Activated T-helper 1 cell treated with anti-CD3 and anti-CD28 coated beads, Interleukin-2, amount 50 U/mL, for 16 hours (primary cell): ENCODE results near the gene SMIM11.
"Not testable (repeated sequence)": the region's sequence is repeated elsewhere in the genome, so short reads cannot be mapped to it uniquely, and the experiment has no call there.

Experiments
- DNase-seq, 2 donors: peaks; one replicate each; pipeline ENCODE4 v3.0.0-alpha.2; 2020; ENCODE audit warnings: low read depth in 1 of 2, low spot score in 1 of 2

The SMIM11 gene

DNA sequence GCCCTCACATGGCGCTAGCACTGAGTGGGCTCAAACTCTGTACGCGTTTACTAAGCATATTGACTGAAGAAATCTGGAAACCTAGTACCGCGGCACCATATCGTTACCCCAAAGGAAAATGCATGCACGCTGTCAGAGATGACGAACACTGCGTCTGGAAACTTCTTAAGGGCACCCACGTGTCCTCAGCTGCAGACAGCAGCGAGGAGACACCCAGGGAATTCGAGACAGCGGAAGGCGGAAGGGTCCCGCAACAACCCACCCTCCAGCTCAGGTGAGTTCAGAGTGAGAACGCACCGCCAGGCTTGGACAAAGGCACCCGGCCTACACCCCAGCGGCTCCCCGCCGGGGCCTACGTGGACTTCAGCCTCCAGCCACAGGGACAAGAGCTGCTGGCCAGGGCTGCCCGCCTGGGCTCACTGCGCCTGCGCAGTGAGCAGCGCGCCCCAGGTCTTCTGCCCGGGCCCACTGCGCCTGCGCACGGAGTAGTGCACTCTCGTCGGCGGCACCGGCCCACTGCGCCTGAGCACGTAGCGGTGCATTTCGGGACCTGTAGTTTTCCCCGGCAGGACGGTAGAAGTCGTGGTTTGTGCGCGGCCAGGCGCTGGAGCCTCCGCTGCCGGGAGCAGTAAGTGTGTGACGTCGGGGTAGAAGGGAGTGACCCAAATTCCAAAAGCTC, at the start of gene SMIM11:
SMIM11 (plus strand) TSS at position 568 of the 679 bp plus-strand sequence. CDS start 3,998 bp downstream, outside the sequence.
- not testable (repeated sequence) for DNase-seq

DNA sequence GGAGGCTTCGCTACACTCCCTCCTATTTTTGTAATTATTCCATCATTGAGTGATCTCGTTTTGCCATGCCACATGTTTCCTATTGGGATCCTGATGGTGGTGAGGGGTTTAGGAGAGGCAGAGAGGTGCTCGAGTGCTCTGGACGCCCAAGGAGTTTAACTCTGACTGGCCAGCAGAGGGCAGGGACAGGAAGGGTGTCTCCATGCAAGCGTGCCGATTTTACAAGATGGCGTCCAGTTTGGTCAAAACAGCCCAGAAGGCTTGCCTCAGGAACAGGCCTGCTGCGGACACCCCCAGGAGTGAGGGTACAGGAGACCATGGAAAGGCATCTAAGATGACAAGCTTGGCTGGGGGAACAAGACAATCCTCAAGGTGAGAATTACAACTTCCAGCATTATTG, 45.3 kb upstream of the SMIM11 start:
- no peak for DNase-seq

DNA sequence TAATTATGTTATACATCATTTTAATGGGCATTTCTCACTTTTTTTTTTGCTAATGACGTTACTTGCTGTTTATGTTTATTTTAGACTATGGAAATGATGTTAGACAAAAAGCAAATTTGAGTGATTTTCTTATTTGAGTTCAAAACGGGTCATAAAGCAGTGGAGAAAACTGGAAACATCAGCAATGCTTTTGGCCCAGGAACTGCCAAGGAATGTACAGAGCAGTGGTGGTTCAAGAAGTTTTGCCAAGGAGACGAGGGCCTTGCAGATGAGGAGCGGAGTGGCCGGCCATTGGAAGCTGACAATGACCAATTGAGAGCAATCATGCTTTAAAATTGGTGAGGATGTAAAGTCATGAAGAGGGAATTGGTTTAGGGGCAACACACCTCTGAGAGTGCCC, 43.6 kb upstream of the SMIM11 start:
- no peak for DNase-seq

DNA sequence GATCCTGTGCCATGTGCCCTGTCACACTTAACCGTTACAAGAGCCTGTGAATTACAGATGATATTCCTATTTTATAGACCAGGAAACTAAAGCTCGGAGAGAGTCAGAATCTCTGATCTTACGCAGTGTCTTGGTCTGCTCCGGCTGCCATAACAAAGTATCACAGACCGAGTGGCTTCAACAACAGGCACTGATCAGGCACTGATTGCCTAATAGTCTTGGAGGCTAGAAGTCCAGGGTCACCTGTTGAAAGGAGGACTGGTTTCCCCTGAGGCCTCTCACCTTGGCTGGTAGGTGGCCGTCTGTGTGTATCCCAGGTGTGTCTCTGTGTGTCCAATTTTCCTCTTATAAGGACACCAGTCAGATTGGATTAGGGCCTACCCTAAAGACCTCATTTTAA, 43.0 kb upstream of the SMIM11 start:
- no peak for DNase-seq

DNA sequence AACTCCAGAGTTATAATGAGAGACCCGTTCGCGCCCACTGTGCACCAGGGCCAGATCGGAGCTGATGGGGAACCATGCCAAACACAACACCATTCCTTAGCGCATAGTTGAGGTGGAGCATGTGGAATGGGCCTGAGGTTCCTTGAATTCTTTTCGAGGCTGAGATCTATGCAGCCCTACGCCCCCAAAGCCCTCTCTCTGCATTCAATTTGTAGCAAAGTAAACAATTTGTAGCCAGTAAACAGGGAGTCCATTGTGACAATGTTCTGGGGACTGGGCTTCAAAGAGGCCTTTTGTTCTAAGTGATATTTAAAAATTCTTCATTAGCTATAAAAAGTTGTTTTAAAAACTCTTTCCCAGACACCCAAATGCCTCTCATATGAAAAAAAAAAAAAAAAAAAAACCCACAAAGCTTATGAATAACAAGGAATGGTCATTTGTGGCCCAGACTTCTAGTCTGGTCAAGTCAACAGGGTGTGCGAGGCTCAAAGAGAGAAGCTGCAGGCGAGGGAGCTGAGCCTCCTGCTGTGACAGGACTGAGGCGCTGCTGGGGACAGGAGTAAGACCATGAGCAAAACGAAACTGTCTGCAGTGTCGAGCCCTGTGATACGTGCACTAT, 42.1 kb upstream of the SMIM11 start:
- DNase-seq, result no peak

DNA sequence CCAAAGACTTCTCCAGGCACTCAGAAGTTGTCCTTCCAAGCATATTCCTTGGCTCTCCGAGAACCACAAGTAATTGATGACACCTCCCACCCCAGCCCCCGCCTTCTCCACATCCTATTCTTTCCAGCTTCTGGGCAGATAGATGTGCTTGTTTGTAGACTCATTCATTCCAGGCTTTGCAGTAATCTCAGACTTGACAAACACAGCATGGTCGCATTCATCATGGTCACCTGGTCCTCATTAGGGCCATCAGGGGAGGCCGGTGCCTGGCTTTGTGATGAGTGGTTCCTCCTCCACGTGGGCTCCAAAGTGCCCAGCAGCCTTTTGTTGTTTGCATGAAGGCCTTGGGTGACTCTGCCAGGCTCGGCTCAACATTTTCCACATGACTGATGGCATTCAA, 40.0 kb upstream of the SMIM11 start:
- no peak for DNase-seq

DNA sequence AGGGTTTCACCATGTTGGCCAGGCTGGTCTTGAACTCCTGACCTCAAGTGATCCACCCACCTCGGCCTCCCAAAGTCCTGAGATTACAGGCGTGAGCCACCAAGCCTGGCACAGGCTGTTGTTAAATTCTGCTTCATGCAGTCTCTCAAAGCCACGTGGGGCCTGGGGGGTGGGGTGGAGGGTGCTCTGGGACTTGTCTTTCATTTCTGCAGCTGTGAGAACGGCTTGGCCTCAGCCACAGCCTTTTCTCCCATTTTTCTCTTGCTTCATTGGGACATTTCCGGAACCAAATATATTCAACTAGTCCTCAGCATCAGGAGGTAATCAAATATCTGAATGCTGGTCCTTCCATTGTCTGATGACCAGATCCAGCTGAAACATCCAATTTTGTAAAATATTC, 39.1 kb upstream of the SMIM11 start:
- no peak for DNase-seq

- no peak for DNase-seq
These were observed 38.4 kb upstream of the SMIM11 start for GRCh38 chr21:34336756-34337391.

GRCh38 chr21:34337741-34338140, 37.6 kb upstream of the SMIM11 start:
- no peak for DNase-seq

DNA sequence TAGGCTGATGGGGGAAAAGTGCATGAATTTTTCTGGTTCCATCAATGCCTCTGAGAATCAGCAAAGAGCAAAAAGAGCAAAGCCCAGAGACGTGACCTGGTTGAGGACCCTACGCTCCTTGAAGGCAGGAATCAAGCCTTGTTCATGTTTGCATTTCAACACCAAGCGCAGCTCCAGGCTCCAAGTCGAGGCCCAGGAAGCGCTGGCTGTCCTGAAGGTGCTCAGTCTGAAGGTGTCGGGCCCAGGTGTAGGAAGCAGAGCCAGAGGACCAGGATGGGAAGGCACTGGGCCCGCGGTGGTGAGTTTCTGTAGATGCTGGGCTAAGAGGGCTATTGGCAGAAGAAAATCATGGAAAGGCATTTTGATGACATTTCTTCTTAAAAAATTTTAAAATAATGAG, 37.1 kb upstream of the SMIM11 start:
- no peak for DNase-seq

- DNase-seq, result no peak
These were observed 35.2 kb upstream of the SMIM11 start for GRCh38 chr21:34340061-34340460.

GRCh38 chr21:34342476-34342875, 32.8 kb upstream of the SMIM11 start:
- DNase-seq, result no peak

GRCh38 chr21:34343347-34343746, 32.0 kb upstream of the SMIM11 start:
- DNase-seq, result no peak

DNA sequence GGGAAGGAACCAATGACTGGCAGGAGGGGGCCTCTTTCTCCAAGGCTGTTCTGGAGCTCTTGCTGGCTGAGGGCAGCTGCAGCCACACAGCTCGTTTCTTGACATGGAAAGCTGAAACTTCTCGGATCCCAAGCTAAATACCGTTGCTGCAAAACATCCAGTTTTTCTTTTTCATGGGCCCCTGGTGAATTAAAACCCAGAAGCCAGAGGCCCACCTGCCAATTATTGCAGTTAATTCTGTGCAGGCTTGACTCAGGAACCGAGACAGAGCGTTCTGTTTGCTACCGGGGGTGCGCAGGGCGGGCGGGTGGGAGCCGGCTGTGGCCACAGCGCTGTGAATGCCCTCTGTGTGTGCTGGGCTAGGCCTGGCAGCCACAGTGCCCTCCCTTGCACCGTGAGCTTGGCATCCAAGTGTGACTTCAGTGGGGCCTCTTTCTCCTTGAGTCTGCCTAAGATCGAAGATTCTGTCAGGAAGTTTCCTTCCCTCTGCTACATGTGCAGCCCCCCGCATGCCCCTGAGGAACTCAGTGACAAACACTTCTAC, 31.4 kb upstream of the SMIM11 start:
- no peak for DNase-seq

DNA sequence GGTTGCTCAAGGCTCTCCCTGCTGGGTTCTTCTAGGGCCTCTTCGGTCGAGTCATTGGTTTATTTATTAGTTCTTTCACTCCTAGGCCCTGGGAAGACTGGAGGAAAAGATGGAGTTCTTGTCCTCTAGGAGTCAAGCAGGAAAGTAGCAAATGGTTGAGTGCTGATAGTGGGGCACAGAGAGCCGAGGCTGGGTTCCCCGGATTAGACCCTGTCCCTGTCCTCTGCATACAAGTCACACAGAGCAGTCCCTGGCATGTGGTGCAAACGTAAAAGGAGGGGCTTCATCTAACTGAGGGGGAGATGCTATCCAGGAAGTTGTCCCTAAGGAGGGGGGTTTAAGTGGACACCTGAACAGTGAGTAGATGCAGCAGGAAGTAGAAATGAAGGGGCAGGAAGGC, 30.7 kb upstream of the SMIM11 start:
- DNase-seq, result no peak

- no peak for DNase-seq
These were observed 30.0 kb upstream of the SMIM11 start for GRCh38 chr21:34345091-34345871.

DNA sequence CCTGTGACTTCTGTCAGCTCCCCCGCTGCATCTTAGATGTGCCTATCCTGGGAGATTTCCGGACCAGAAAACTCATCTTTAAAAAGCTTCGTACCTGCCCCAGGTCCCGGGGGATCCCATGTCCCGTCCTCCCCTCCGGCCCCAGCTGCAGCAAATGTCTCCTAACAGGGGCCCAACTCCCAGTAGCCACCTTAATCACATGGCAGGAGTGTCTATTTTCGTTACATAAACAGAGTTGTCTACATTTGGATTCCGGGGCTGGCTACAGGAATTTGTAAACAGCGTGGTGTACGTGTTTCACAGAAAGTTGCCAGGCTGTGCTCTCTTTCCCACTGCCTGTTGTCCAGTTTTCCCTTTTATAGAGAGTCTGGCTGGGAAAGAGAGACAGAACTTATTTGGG, 29.4 kb upstream of the SMIM11 start:
- DNase-seq, result no peak

DNA sequence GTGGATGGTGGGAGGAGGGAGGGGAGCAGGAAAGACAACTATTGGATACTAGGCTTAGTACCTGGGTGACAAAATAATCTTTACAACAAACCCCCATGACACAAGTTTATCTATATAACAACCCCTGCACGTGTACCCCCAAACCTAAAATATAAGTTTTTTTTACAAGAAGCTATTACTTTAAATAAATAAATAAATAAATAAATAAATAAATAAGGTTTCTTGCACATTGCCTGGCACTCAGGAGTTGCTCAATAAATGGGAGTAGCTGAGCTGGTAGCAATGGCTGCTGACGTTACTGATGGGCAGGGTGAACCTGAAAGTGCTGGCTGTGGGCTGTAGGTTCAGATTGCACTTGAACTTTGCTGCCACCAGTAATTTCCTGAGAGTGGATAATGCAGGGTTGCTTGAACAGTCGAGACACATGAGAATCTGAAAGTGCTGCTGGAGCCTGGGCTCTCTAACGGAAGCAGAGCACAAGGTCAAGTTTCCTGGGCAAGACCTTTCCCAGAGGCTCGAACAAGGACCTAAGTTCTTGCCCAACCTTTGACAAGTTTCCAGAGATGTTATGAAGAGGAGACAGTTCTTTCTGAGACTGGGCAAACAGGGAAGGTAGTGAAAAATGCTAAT, 26.3 kb upstream of the SMIM11 start:
- no peak for DNase-seq

DNA sequence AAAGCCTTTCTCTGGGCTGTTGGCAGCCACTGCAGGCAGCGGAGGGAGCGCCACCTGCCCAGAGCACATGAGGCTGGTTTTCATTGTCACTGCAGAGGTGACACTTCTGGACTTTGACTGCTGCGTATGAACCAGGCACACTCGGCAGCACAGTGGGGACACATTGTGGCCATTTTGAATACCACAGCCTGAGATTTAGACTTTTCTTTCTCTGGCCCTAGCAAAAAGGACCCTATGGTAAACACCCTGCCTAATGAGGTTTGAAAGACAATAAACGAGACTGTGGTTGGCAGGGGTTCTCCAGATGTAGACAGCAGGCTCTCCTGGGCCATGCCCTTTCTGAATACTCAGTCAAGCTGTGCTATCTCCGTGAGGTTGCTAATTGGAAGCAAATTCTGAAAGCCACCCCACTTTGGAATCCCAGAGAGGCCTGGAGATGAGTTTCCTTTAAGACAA, 23.5 kb upstream of the SMIM11 start:
- no peak for DNase-seq

DNA sequence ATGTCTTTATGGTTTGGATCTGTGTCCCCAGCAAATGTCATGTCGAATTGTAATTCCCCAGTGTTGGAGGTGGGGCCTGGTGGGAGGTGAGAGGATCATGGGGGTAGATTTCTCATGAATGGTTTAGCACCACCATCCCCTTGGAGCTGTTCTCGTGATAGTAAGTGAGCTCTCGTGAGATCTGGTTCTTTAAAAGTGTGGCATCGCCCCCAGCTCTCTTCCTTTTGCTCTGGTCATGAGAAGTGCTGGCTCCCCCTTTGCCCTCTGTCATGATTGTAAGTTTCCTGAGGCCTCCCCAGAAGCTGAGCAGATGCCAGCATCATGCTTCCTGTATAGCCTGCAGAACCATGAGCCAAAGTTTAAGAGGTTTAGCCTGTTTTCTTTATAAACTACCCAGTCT, 22.8 kb upstream of the SMIM11 start:
- DNase-seq, result no peak

GRCh38 chr21:34353182-34353581, 22.1 kb upstream of the SMIM11 start:
- no peak for DNase-seq
